ENCODE data around the gene TIAM2.

Gene TIAM2

GRCh38 chr6:155038104-155038503 is 43.0 kb downstream of the TIAM2 start:
- H3K4me1 ChIP-seq (ENCODE audit: insufficient read depth, low read length, severe bottlenecking) = no peaks in the 10 kb centered on the region
- no peaks in the 10 kb centered on the region for H3F3A ChIP-seq (ENCODE audit: insufficient read depth, low read length)
- no peaks in the 10 kb centered on the region for H3K9me3 ChIP-seq (ENCODE audit: low read length)
- TF ChIP-seq CTCF (IDR thresholded peaks at IDR 0.05; ENCODE audit: low read length) (no peak), EZH2 (IDR thresholded peaks at IDR 0.05; ENCODE audit: borderline replicate concordance, low read length) (no peak)
- no peak overlapping the region for H3K4me2 ChIP-seq (ENCODE audit: low read length)
- H3K79me2 ChIP-seq (ENCODE audit: insufficient read depth, low read length) = no peaks in the 10 kb centered on the region
- no peaks in the 10 kb centered on the region for H3K36me3 ChIP-seq (ENCODE audit: insufficient read depth, low read length)
- H4K20me1 ChIP-seq (ENCODE audit: insufficient read depth, low read length) = no peaks in the 10 kb centered on the region
- H2AFZ ChIP-seq (ENCODE audit: low read length) = no peak overlapping the region
- H3K9me2 ChIP-seq (ENCODE audit: low read depth, low read length) = no peaks in the 10 kb centered on the region
- no peak overlapping the region for H3K9ac ChIP-seq (ENCODE audit: low read length)
- H3K4me3 ChIP-seq (ENCODE audit: low read depth, low read length, poor library complexity, severe bottlenecking) = no peak overlapping the region
- H3K27me3 ChIP-seq (ENCODE audit: insufficient read depth, low read length) = 0 out of 2 replicates have a peak, but pooled peaks cover 8% of the 10 kb centered on the region
- H3K27ac ChIP-seq (ENCODE audit: low read depth, low read length, poor library complexity, severe bottlenecking) = no peak overlapping the region

- Histone ChIP-seq H3K79me2 (ENCODE audit: insufficient read depth, low read length) (no peaks in the 10 kb centered on the region), H3K27ac (ENCODE audit: low read depth, low read length, poor library complexity, severe bottlenecking) (no peak overlapping the region), H4K20me1 (ENCODE audit: insufficient read depth, low read length) (no peaks in the 10 kb centered on the region), H3K4me2 (ENCODE audit: low read length) (no peak overlapping the region), H3K4me1 (ENCODE audit: insufficient read depth, low read length, severe bottlenecking) (no peaks in the 10 kb centered on the region), H3F3A (ENCODE audit: insufficient read depth, low read length) (no peaks in the 10 kb centered on the region), H3K9me3 (ENCODE audit: low read length) (no peaks in the 10 kb centered on the region), H3K36me3 (ENCODE audit: insufficient read depth, low read length) (no peaks in the 10 kb centered on the region), H3K9me2 (ENCODE audit: low read depth, low read length) (no peaks in the 10 kb centered on the region), H3K9ac (ENCODE audit: low read length) (no peak overlapping the region), H3K27me3 (ENCODE audit: insufficient read depth, low read length) (0 out of 2 replicates have a peak, but pooled peaks cover 8% of the 10 kb centered on the region), H3K4me3 (ENCODE audit: low read depth, low read length, poor library complexity, severe bottlenecking) (no peak overlapping the region), H2AFZ (ENCODE audit: low read length) (no peak overlapping the region)
- TF ChIP-seq EZH2 (IDR thresholded peaks at IDR 0.05; ENCODE audit: borderline replicate concordance, low read length) (no peak), CTCF (IDR thresholded peaks at IDR 0.05; ENCODE audit: low read length) (no peak)
These were observed 43.4 kb downstream of the TIAM2 start for GRCh38 chr6:155038527-155038926.

- H3K9ac ChIP-seq (ENCODE audit: low read length) = no peak overlapping the region
These were observed 44.5 kb downstream of the TIAM2 start for GRCh38 chr6:155039618-155040017.

More at GRCh38 chr6:155039618-155040017, 44.5 kb downstream of the TIAM2 start:
- no peak overlapping the region for H3K4me3 ChIP-seq (ENCODE audit: low read depth, low read length, poor library complexity, severe bottlenecking)
- H3K27me3 ChIP-seq (ENCODE audit: insufficient read depth, low read length) = 0 out of 2 replicates have a peak, but pooled peaks cover under 1% of the 10 kb centered on the region
- H2AFZ ChIP-seq (ENCODE audit: low read length) = no peak overlapping the region
- H3K27ac ChIP-seq (ENCODE audit: low read depth, low read length, poor library complexity, severe bottlenecking) = no peak overlapping the region
- no peaks in the 10 kb centered on the region for H3K4me1 ChIP-seq (ENCODE audit: insufficient read depth, low read length, severe bottlenecking)
- no peaks in the 10 kb centered on the region for H3K36me3 ChIP-seq (ENCODE audit: insufficient read depth, low read length)
- H3K9me3 ChIP-seq (ENCODE audit: low read length) = no peaks in the 10 kb centered on the region
- no peaks in the 10 kb centered on the region for H3K9me2 ChIP-seq (ENCODE audit: low read depth, low read length)
- no peaks in the 10 kb centered on the region for H3F3A ChIP-seq (ENCODE audit: insufficient read depth, low read length)
- no peaks in the 10 kb centered on the region for H4K20me1 ChIP-seq (ENCODE audit: insufficient read depth, low read length)
- H3K4me2 ChIP-seq (ENCODE audit: low read length) = no peak overlapping the region
- H3K79me2 ChIP-seq (ENCODE audit: insufficient read depth, low read length) = no peaks in the 10 kb centered on the region
- TF ChIP-seq CTCF (IDR thresholded peaks at IDR 0.05; ENCODE audit: low read length) (no peak), EZH2 (IDR thresholded peaks at IDR 0.05; ENCODE audit: borderline replicate concordance, low read length) (no peak)

All from OCI-LY1 (cell line).